MCF 10A (cell line): ENCODE measurements around the gene ZNF561. TPM values are rescaled to one million over a fixed set of nuclear protein-coding genes. Genes with fewer than 3 reads are reported as not detected.

Experiments
- BruUV-seq: library from RNA; stranded (reverse); fragments of 400-500 nt; replicated peaks from 2 replicates; lab custom pipeline; 2021; lab: Mats Ljungman, UMichigan
- CTCF ChIA-PET: fragments of 300-600 bp; sonication (Branson Sonifier 250); formaldehyde crosslinking; extraction: SDS; loops from one replicate; lab custom pipeline; 2021; ENCODE audit warnings: antibody characterized with exemption, inconsistent platforms; lab: Yijun Ruan, JAX
- POLR2A ChIA-PET: fragments of 300-600, 350-650 bp; sonication (Branson Sonifier 250); formaldehyde crosslinking; extraction: SDS; loops from one replicate; lab custom pipeline; 2020; ENCODE audit warnings: antibody characterized with exemption, inconsistent platforms; lab: Yijun Ruan, JAX
- DNase-seq: peaks from one replicate; pipeline ENCODE4 v3.0.0-alpha.2; 2018; ENCODE audit not compliant: unreplicated experiment
- H3K27ac Mint-ChIP-seq: one replicate; pipeline ENCODE4 v1.8.0; 2022; ENCODE audit warnings: mild to moderate bottlenecking, low read depth, mixed read lengths; ENCODE audit not compliant: unreplicated experiment
- H3K27me3 Mint-ChIP-seq: one replicate; pipeline ENCODE4 v1.8.0; 2022; ENCODE audit warnings: mixed read lengths; ENCODE audit not compliant: insufficient read depth, unreplicated experiment
- H3K36me3 Mint-ChIP-seq: one replicate; pipeline ENCODE4 v1.8.0; 2022; ENCODE audit warnings: mild to moderate bottlenecking, moderate library complexity, mixed read lengths; ENCODE audit not compliant: insufficient read depth, unreplicated experiment
- H3K4me1 Mint-ChIP-seq: one replicate; pipeline ENCODE4 v1.8.0; 2022; ENCODE audit warnings: mixed read lengths; ENCODE audit not compliant: insufficient read depth, unreplicated experiment
- H3K4me3 Mint-ChIP-seq: one replicate; pipeline ENCODE4 v1.8.0; 2022; ENCODE audit warnings: mild to moderate bottlenecking, moderate library complexity, mixed read lengths; ENCODE audit not compliant: unreplicated experiment
- H3K9me3 Mint-ChIP-seq: one replicate; pipeline ENCODE4 v1.8.0; 2022; ENCODE audit warnings: mixed read lengths; ENCODE audit not compliant: unreplicated experiment
- CTCF ChIP-seq: fragments of 200-600 bp; IDR thresholded peaks from one replicate; pipeline ENCODE4 v1.8.0; 2022; ENCODE audit warnings: antibody characterized with exemption, mild to moderate bottlenecking; ENCODE audit not compliant: unreplicated experiment
- intact Hi-C: fragments of 100-400 bp; cut with micrococcal nuclease; formaldehyde crosslinking; loops from 2 replicates; pipeline ENCODE4 v1.14.1; 2022
- total RNA-seq: library from RNA; stranded (reverse); gene quantifications from 2 replicates; pipeline ENCODE4 v1.2.3, GENCODE V29; 2022

ZNF561 gene
- total RNA-seq, 1 experiment from 2014 or later: 37.7 TPM

DNA sequence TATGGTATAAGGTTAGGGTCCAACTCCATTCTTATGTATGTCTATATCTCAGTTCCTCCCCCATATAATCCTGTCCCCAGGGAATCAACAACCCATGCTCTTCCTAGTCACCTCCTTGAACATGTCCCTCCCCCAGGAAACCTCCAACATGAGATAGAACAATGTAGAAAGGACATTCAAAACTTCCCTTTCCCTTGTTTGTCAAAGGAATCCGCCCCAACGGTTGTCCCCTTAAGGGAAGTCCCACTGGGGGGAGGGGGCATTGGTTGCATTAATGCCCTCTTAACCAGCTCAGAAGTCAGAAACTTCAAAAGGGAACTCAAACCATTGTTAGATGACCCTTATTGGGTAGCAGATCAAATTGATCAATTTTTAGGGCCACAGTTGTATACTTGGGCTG, 6.8 kb upstream of the ZNF561 start:
- no peak for TF ChIP-seq CTCF
- ChIA-PET CTCF (interaction anchor here (0.6 to 1.9 kb wide), 5 partner anchors 162 to 509 kb away, joined by 3 to 17 read pairs (median 4); partner anchors contain the start of gene ZNF559), POLR2A (interaction anchor here (1.1 to 2.3 kb wide), 2 partner anchors 12 to 163 kb away, joined by 3 to 5 read pairs; no protein-coding TSS in a partner anchor)
- H3K27ac Mint-ChIP-seq: no peak overlapping the region
- H3K4me3 Mint-ChIP-seq: no peak overlapping the region
- peaks cover 7% of the 10 kb centered on the region for H3K36me3 Mint-ChIP-seq
- peaks cover 13% of the 10 kb centered on the region for H3K4me1 Mint-ChIP-seq
- intact Hi-C loops: no loop called here
- H3K27me3 Mint-ChIP-seq: no peaks in the 10 kb centered on the region
- no peaks in the 10 kb centered on the region for H3K9me3 Mint-ChIP-seq
- DNase-seq: no peak
- no TSS peak for BruUV-seq

DNA sequence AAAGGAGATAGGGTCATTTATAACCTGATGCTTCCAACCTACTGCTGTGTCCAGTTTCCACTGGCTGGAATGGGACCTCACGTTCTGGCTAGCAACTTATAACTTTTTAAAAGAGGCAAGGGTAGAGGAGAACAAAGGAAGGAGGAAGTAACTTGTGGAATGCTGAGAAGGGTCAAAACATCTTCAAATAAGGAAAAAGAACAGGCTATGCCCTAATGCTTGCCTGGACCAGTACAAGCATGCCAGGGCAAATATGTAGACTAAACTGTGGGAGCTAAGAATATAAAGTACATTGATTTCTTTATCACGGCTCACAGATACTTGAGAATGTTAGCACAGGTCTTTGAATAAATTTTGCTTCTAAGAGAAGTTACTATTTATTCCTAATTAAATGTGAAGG, 1.5 kb upstream of the ZNF561 start:
- BruUV-seq: no TSS peak
- Mint-ChIP-seq H3K4me1 (peaks cover 20% of the 10 kb centered on the region), H3K27ac (peak overlapping the region; percentile 99), H3K36me3 (peaks cover 27% of the 10 kb centered on the region), H3K27me3 (no peaks in the 10 kb centered on the region), H3K9me3 (no peaks in the 10 kb centered on the region), H3K4me3 (peak overlapping the region; percentile 91)
- no peak for TF ChIP-seq CTCF
- POLR2A ChIA-PET: interaction anchor here (0.5 to 3.2 kb wide), 25 partner anchors 11 to 1724 kb away, joined by 3 to 71 read pairs (median 5); partner anchors contain the start of genes FBXL12, UBL5, ZNF121 and ZNF266
- CTCF ChIA-PET: interaction anchor here (0.9 to 3.2 kb wide), 10 partner anchors 35 to 483 kb away, joined by 3 to 25 read pairs (median 4); partner anchors contain the start of genes UBL5 and ZNF121
- peak; percentile 22 for DNase-seq
- intact Hi-C loops: no loop called here

DNA sequence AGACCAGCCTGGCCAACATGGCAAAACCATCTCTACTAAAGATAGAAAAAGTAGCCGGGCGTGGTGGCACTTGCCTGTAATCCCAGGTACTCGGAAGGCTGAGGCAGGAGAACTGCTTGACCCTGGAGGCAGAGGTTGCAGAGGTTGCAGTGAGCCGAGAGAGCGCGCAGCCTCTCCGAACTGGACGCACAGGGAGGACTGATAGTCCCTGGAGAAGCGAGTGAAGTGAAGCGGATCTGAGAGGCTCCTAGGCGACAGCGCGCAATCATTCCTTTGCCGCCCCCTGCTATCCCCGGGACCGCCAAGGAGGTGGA, 233 bp downstream of the ZNF561 start:
- Mint-ChIP-seq H3K27ac (peak overlapping the region; percentile 99), H3K36me3 (peaks cover 45% of the 10 kb centered on the region), H3K27me3 (no peaks in the 10 kb centered on the region), H3K4me1 (peaks cover 16% of the 10 kb centered on the region), H3K4me3 (peak overlapping the region; percentile 91), H3K9me3 (no peaks in the 10 kb centered on the region)
- no peak for DNase-seq
- POLR2A ChIA-PET: interaction anchor here (0.9 to 3.2 kb wide), 5 partner anchors 36 to 207 kb away, joined by 3 to 71 read pairs (median 10); partner anchors contain the start of genes FBXL12, UBL5, ZNF121 and ZNF266
- no peak for TF ChIP-seq CTCF
- intact Hi-C loops: loop anchor here (1.0 kb wide), 1 partner anchor 34 kb away; no protein-coding TSS in a partner anchor
- CTCF ChIA-PET: interaction anchor here (1.5 to 3.2 kb wide), 2 partner anchors 32 to 36 kb away, joined by 5 to 25 read pairs; partner anchors contain the start of gene ZNF121
- BruUV-seq: no TSS peak

DNA sequence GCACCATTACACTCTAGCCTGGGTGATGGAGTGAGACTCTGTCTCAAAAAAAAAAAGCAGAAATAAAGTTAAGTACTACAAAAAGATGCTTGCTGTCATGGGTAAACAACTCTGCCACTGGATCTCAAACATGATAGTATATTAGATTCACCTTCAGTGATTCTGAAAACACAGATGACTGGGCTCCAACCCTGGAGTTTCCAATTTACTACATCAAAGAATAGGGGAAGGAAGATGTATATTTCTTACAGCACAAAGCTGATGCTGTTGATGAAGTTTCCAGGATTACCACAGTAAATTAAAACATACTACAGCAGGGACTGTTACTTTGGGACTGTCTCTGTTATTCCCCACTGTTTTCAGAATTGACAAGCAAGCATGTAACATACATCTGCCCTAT, 5.2 kb downstream of the ZNF561 start:
- Mint-ChIP-seq H3K4me3 (no peak overlapping the region), H3K27ac (no peak overlapping the region), H3K27me3 (no peaks in the 10 kb centered on the region), H3K9me3 (no peaks in the 10 kb centered on the region), H3K4me1 (no peaks in the 10 kb centered on the region), H3K36me3 (peaks cover 89% of the 10 kb centered on the region)
- DNase-seq: no peak
- TF ChIP-seq CTCF: no peak
- ChIA-PET CTCF (no interaction called here), POLR2A (no interaction called here)
- BruUV-seq: no TSS peak
- intact Hi-C loops: no loop called here
